Forelimb muscle (tissue), 1 donor: ENCODE data around the gene ELAVL1. TPM values are rescaled to one million over a fixed set of nuclear protein-coding genes. Genes with fewer than 3 reads are reported as not detected.

Experiments
- DNase-seq: peaks from one replicate; pipeline ENCODE4 v3.0.0-alpha.2; 2013; ENCODE audit warnings: low read depth
- polyA plus RNA-seq: library from polyadenylated mRNA; unstranded; fragments of 120-200 nt; gene quantifications from one replicate; pipeline ENCODE4 v1.2.1, GENCODE V29; 2013; ENCODE audit not compliant: insufficient read length

ELAVL1 gene
- polyA plus RNA-seq, 1 donor: 44.5 TPM

DNA sequence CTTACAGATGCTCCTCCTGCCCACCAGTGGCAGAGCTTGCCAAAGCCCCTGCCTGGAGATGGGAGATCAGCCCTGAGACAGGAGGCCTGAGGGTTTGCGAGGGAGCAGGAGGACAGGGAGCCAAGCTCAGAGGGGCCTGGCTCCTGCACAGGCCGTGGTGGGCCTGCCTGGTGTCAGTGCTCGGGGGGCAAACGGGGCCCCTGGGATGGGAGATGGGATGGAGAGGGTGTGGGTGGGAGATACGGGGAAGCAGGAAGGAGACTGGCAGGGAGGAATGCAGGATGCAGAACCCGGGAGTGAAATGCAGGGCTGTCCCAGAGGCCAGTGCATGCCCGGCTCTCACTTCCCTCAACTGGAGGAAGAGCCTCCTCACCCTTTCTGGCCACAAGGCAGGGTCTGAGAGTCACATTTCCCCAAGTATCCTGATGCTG, 19.9 kb downstream of the ELAVL1 start:
- DNase-seq: no peak

DNA sequence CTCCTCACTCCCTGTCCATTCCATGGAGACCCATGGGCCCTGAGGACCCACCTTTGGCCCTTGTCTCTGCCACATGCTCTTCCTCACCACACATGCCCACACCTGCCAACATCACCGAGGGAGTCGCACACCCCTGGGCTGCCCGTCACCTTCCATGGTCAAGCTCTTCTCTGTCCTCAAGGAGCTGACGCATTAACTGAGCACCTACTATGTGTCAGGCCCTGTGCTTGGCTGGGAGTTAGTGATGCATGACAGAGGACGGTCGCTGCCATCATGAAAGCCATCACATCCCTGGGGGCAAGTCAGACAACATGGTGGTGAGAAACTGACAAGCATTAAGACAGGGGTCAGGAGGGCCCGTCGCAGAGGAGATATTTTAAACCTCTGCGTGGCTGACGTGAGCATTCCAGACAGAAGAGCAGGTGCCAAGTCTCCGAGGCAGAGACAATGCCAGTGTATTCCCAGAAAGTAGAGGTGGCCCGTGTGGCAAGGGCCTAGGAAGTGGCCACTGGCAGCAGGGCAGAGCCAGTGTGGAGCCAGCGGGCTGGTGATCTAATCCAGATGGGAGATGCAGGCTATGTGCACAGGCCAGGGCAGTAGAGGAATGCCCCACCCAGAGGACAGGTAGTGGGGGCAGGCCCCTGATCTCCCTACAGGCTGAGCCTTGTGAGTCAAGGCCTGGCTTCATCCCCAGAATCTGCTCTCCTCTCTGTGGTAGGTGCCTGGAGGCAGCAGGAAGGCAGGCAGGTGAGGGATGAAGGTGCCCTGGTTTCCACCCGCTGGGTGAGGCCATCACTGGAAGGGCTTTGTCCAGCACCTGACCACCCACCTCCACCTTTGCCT, 21.2 kb downstream of the ELAVL1 start:
- no peak for DNase-seq

DNA sequence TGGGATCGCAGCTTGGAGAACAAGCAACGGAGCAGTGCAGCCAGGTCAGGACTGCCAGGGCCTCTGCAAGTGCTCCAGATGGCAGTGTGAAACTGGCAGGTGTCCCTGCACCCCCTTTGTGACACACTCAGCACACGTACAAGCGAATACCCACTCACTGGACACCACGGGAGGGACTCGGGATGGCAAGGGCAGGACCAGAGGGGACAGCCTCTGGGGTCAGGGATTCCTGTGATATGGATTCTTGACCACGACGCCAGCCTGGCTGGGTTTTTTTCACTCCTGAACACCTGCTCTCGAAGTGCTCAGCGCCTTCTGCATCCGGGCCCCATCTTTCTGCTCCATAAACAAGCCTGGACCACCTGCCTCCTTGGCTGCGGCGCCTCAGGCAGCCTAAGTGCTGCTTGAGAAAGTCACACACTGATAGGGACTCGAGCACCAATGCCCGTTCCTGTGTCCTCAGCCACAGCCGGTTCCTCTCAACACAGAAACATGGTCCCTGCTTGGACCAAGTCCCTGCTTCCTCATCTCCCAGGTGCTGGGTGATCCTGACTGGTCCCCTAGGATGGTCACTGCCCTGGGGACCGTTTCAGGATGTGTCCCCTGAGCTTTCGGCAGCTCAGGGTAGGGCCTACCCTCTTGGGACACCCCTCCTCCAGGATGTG, 22.0 kb downstream of the ELAVL1 start:
- no peak for DNase-seq

DNA sequence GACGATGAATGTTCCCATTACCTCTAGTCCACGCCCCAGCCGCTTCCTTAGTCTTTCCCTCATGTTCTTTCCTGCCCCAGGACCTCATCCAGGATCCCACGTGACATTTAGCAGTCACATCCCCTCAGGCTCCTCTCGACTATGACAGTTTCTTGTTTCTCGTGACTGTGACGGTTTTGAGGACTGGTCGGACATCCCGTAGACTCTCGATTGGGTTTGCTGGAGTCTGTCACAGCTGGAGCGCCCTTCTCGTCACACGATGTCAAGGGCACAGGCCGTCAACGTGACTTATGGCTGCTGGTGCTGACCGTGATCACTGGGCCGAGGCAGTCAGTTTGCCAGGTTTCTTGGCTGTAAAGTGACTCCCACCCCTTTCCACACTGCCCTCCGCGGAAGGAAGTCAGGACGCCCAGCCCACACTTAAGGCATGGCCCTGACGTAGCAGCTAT, 22.8 kb downstream of the ELAVL1 start:
- no peak for DNase-seq

DNA sequence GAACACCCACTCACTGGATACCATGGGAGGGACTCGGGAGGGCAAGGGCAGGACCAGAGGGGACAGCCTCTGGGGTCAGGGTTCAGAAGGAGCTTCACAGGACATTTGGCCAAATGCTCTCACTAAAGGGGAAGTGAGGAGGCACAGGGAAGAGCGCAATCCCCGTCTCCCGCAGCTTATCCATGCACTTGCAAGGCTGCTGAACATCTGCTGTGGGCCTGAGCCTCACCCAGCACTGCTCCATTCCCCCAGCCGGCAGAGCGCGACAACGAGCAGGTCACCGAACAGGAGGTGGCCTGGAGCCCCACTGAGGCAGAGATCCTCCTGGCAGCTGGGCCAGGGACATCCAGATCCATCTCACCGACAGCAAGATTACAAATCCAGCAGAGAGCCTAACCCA, 23.3 kb downstream of the ELAVL1 start:
- DNase-seq: no peak

DNA sequence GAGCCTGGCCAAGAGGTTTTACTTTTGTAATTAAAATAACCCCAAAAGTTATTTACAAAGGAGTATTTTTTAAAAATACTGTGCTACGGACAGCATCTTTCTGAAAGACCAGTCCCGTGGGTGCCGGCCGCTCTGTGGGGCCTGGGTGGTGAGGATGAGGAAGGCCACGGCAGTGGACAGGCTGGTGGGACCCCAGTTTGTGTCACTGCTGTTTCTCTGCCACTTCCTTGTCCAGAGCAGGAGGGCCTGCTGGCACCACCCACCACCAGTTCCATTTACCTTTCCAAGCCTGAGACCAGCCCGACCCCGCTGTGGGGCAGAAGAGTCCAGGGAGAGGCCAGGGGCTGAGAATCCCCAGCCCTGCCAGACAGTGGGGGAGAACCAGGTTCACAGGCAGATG, 23.8 kb downstream of the ELAVL1 start:
- DNase-seq: no peak

DNA sequence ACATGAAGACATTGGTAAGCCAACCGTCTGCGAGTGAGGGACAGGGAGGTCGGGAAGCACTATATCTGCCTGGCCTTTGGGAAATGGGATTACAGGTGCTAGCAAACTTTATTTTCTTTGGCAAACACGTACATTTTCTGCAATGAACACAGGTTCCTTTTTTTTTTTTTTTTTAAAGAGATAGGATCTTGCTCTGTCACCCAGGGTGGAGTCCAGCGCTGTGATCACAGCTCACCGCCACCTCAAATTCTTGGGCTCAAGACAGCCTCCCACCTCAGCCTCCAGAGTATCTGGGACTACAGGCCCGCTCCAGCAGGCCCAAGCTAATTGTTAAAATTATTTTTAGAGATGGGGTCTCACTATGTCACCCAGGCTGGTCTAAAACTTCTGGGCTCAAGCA, 24.2 kb downstream of the ELAVL1 start:
- no peak for DNase-seq

DNA sequence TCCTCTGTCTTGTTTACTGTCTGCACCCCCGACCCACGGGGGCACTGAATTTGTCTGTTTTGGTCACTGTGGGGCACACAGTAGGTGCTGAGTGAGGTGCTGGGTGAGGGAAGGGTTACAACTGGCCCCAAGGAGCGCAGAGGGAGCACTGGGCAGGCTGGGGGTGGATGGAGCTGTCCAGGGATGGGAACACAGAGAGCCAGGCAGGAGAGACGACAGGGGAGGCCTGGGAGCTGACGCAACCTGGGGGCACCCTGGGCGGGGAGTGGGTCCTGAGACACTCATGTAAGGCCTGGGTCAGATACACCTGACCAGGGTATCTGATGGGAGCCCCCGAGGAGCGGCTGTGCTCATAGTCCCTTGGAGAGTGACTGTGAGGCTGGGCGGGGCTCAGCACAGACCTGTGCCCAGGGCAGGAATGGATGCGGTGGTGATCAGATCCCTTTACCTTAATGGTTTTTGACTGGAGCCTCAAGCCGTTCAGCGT, 24.8 kb downstream of the ELAVL1 start:
- DNase-seq: no peak

DNA sequence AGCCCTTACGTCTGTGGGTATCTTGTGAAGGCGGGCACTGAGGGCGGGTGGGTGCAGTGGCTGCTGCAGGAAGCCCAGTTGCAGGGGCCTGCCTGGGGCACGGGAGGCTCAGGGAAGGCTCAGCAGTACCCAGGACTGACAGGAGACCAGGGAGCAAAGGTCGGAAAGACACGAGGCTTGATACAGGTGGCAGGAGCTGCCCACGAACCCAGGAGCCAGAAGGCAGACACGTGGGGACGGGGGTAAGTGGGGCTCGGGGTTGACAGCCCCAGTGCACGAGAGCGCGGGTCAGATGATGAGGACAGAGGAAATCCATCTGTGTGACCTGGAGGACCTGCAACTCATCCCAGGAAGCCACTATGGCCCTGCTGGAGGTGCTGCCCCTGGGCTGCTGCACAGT, 25.3 kb downstream of the ELAVL1 start:
- no peak for DNase-seq

DNA sequence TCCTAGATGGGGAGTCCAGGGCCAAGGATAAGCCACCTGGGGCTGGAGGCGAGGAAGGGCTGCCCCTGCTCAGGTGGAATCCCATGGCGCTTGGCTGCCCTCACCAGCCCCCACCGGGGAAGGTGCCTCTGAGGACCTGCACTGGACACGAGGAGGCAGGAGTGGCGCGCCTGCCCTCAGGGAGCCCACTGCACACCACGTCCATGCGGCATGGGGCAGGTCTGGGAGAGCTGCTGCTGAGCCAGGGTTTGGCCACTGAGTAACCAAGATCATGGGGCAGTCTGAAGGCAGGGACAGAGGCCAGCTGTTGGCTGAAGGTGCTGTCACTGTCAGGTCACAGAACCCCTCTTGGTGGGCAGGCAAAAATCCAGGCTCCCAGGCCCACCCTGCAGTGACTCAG, 25.9 kb downstream of the ELAVL1 start:
- no peak for DNase-seq

DNA sequence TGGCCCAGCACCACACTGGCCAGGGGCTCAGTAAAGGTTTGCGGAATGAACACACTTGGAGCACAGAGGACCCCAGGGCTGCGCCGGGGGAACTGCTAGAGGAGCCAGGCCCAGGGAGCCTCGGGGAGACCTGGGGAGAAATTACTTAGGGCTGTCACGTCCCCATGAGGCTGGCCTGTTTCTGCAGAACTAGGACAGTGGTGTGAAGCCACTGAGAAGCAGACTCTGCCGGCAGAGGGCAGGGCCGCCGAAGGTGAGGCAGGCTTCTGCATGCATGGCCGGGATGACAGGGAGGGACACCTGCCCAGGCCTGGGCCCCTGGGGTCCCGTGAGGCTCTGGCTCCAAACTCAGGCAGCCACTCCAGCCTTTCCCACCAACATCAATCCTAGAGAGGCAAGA, 26.4 kb downstream of the ELAVL1 start:
- no peak for DNase-seq

DNA sequence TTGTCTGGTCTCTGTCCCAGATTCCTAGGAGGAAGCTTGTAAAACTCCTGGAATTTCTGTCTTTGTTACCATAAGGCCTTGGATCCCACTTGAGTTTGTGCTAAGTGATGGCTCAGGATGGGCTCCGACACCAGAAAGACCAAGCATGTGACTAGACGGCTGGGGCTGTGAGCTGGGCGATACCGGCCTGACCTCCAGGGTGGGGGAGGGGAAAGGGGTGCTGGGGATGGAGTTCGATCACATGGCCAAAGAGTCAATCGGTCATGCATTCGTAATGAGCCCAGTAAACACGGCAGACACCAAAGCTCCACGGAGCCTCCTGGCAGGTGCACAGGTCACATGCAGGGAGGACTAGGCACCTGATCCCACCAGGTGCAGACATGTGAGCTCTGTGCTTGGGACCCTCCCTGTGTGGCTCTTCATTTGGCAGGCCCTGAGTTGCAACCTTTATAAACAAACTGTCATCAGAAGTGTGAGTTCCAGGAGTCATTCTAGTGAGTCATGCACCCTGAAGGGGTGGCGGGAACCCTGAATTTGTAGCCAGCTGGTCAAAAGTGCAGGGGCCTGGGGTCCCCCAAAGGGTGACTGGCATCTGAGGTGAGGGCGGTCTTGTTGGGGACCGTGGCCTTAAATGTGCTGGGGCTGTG, 27.1 kb downstream of the ELAVL1 start:
- DNase-seq: no peak

DNA sequence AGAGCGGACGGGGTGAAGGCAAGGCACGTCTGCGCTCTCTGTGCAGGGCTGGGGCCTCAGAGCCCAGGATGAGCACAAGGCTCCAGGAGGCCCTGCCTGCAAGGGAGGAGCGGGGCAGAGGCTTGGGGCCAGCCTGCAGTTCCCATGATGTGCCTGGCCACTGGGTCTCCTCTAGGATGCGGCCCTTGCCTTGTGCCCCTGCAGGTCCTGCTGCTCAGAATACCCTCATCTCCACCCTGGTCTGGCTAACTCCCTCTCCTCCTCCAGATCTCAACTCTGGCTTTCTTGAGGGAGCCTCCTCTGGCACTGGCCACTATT, 27.8 kb downstream of the ELAVL1 start:
- DNase-seq: no peak

DNA sequence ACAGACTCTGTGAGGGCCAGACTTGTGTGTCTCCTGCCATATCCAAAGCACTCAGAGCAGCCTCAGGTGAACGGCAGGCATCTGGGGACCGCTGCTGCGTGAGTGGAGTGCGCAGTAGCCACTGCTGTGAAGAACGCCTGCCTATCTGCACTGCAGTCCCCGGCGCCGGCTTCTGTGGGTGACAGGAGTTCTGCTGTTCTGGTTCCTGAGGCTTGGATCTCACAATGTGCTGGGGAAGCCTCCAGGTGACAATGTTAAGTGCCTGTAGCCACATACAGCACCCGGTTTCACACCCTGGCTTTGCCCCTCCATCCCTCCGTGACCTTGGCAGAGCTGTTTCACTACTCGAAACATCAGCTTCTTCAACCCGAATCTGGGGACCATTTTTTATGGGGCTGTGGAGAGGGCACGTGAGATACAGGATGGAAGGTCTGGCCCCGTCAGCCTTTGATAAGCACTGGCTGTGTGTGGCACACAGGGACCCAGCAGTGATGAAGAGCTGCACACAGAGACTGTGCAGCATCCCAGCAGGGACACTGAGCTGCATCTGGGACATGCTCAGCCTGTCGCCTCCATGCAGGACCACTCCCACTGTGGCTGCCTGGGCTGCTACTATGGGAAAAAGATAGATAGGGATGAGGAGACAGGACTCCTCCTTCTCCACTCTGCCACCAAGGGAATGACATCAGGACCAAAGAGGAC, 28.3 kb downstream of the ELAVL1 start:
- DNase-seq: no peak

DNA sequence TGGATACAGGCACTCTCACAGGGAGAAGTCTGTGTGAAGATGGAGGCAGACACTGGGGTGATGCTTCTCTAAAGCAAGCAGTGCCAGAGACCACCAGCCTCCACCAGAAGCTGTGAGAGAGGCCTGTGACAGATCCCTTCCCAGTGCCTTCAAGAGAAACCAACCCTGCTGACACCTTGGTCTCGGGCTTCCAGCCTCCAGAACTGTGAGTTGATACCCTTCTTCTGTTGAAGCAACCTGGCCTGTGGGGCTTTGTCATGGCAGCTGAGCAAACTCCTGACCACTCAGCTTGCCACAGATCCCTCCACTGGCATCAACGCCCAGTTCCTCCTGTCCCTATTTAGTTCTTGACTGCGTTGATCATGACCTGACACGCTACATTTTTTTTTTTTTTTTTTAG, 29.0 kb downstream of the ELAVL1 start:
- no peak for DNase-seq

DNA sequence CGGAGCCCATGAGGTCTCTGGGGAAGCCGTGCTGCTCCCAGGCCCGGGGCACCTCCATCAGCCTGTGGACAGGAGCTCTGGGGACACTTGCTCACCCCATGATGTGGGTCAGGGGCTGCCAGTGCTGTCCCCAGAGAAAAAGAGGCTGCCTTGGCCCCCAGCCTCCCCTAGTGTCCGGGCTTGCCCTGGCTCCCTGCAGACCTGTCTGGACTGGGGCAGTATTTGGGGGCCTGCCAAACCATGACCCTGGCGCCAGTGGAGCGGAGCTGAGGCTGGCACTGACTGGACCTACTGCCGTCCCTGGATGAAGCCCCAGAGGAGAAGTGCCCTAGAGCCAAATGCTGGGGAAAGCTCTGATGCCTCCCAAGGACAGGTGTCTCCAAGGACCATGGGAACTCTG, 30.4 kb downstream of the ELAVL1 start:
- DNase-seq: no peak

DNA sequence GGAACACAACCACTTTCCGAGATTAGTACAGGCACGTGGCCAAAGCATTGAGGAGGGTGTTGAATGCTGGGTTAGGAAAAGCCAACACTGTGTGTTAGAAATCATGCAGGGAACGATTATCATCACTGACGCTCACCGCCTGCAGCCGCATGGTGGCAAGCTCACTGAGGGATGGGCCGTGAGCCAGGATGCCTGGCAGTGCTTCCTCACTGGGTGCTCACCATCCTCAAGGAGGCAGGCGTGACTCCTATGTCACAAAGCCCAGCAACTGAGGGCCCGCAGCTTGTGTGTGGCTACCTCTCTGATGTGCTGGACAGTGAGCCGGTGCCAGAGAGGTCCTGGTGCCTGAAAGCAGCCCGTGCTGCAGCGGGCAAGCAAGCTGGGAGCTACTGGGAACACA, 31.6 kb downstream of the ELAVL1 start:
- DNase-seq: no peak

DNA sequence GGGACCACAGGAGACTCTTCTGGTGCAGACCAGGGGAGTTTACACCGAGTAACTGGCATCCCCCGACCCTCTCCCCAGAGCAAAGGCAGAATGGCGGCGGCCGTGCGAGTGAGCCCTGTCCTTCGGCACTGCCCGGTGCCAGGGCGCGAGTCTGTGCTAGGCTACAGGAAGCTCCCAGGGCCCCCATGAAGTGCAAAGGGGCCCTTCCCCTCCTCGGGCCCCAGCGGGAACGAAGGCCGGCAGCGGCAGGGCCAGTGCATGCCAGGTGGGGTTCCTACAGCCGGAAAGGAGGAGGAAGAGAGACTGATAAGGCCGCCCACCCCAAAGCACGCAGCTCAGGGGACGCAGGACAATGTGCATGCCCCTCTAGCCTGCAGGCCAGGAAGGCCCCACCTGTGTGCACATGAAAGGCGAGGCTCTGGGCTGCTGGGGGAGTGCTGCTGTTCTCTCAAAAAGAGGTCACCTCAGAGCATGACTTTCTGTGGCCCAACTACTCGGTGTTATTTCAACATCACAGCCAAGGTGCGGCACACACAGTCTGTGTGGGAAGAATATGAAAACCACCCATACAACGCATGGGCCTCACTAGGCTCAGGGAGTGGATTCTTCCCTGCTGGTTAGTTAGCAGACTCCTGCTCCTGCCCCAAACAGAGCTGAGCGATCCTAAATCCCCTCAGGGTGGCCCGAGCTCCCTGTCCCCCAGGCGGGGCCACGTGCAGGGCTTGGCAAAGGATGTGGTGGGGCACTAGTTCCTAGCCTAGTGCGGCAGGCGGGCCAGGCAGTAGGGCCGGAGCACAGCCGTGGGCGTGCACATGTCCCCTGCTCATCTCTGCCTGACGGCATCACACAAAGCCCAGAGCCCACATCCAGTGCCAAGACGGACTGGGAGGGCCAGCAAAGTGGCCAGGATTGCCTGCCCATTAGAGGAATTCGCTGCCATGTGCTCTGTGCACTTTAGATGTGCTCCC, 33.6 kb downstream of the ELAVL1 start:
- no peak for DNase-seq

DNA sequence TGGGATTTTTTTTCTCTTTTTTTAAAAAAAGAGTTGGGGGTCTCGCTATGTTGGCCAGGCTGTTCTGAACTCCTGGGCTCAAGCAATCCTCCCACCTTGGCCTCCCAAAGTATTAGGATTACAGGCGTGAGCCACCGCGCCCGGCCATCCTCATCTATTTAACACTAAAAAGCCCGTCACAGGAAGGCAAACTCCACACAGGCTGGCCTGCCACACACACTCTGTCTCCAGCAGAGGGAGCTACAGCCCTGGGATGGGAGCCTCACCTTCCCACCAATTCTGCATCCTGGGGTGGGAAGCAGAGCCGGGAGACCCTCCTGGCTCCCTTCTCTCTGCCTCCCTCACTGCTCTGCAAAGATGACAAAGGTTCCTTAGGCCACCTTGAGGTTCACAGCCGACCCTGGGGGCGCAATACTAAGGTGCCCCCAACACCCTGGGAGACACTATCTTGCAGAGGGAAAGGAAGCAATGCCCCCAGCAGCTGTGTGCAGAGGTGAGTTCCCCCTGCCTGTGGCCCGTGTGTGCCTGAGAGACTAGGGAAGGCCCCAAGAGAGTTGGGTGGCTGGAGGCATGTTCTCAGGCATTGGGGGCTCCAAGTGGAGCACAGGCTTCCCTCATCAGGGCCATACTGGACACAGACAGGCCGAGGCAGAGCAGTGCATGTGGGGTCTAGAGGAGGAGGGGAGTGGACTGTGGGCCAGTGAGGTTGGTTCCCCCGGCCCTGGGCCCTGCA, 34.6 kb downstream of the ELAVL1 start:
- no peak for DNase-seq

DNA sequence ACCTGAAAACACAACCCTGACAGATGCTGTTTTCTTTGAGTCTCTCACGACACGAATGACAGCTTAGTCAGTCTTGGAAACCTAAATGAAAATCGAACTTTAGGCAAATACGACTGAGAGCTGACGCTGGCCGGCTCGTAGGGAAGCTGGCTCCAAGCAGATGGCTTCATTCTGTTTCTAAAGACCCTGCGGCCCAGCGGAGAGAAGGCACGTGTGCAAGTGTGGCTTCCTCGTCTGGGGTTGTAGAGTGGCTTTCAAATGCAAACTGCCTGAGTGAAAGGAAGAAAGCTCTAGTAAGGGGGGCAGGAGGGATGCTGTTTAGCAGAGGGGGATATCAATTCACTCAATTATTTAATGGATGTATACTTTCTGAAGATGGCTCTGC, 35.9 kb downstream of the ELAVL1 start:
- DNase-seq: no peak
